CD14-positive monocyte (primary cell): ENCODE data around the gene MEF2D. TPM values are rescaled to one million over a fixed set of nuclear protein-coding genes. Genes with fewer than 3 reads are reported as not detected.

ENCODE experiments used
- DNase-seq, 3 donors: peaks; one replicate each; pipeline ENCODE4 v3.0.0-alpha.2; 2011 to 2022
- H2AFZ ChIP-seq: 2 replicates; pipeline ENCODE4 v1.6.0; 2012; ENCODE audit warnings: mild to moderate bottlenecking, low read depth, low read length, inconsistent platforms; ENCODE audit not compliant: insufficient read depth, poor library complexity, severe bottlenecking
- H3K27ac ChIP-seq, 2 donors: 1 replicate in 1 of 2; 2 replicates in 1 of 2; pipeline ENCODE4 v1.5.1; 2012 to 2013; ENCODE audit warnings: low read length in 2 of 2, control low read depth in 1 of 2, inconsistent platforms in 1 of 2, low read depth in 1 of 2, mild to moderate bottlenecking in 1 of 2
- H3K27me3 ChIP-seq, 2 donors: one replicate each; pipeline versions ENCODE4 v1.6.0 to v1.6.1; 2011 to 2013; ENCODE audit warnings: low read length in 2 of 2; ENCODE audit not compliant: control insufficient read depth in 2 of 2, insufficient read depth in 2 of 2
- H3K36me3 ChIP-seq, 2 donors: replicated peaks in 1 of 2; 1 replicate in 1 of 2; 2 replicates in 1 of 2; pipeline versions ENCODE4 v1.5.1 to v1.6.1; 2012 to 2013; ENCODE audit warnings: low read length in 2 of 2, control low read depth in 1 of 2, inconsistent platforms in 1 of 2, mild to moderate bottlenecking in 1 of 2; ENCODE audit not compliant: insufficient read depth in 2 of 2, control insufficient read depth in 1 of 2
- H3K4me1 ChIP-seq, 2 donors: 1 replicate in 1 of 2; 2 replicates in 1 of 2; pipeline versions ENCODE4 v1.5.1 to v1.6.1; 2012 to 2013; ENCODE audit warnings: low read length in 2 of 2, control low read depth in 1 of 2, inconsistent platforms in 1 of 2, mild to moderate bottlenecking in 1 of 2, moderate library complexity in 1 of 2; ENCODE audit not compliant: insufficient read depth in 2 of 2, control insufficient read depth in 1 of 2
- H3K4me2 ChIP-seq: replicated peaks from 2 replicates; pipeline ENCODE3; 2012; ENCODE audit warnings: low read length, moderate library complexity, mild to moderate bottlenecking; ENCODE audit not compliant: poor library complexity, severe bottlenecking; ENCODE audit errors: extremely low read depth
- H3K4me3 ChIP-seq, 3 experiments: fragments of 200-600 bp in 1 of 3; sonication (generic) in 1 of 3; replicated peaks in 1 of 3; 1 replicate in 2 of 3; 2 replicates in 1 of 3; pipeline ENCODE4 v1.5.1; 2011 to 2013; ENCODE audit warnings: low read length in 3 of 3, mild to moderate bottlenecking in 3 of 3, control low read depth in 2 of 3, low read depth in 2 of 3, inconsistent platforms in 1 of 3, moderate library complexity in 1 of 3
- H3K79me2 ChIP-seq: 2 replicates; pipeline ENCODE4 v1.6.0; 2012; ENCODE audit warnings: mild to moderate bottlenecking, control low read depth, inconsistent platforms, low read length, moderate library complexity; ENCODE audit not compliant: insufficient read depth
- H3K9ac ChIP-seq: 2 replicates; pipeline ENCODE4 v1.6.0; 2017; ENCODE audit warnings: low read length, mild to moderate bottlenecking; ENCODE audit not compliant: insufficient read depth, poor library complexity, severe bottlenecking
- H3K9me3 ChIP-seq, 2 donors: replicated peaks in 1 of 2; 1 replicate in 1 of 2; 2 replicates in 1 of 2; pipeline versions ENCODE4 v1.5.1 to v1.6.1; 2012 to 2013; ENCODE audit warnings: low read length in 2 of 2, control low read depth in 1 of 2; ENCODE audit not compliant: control insufficient read depth in 1 of 2, insufficient read depth in 1 of 2
- H4K20me1 ChIP-seq: 2 replicates; pipeline ENCODE4 v1.6.0; 2012; ENCODE audit warnings: mild to moderate bottlenecking, low read length, control low read depth, moderate library complexity; ENCODE audit not compliant: insufficient read depth
- H3K27ac Mint-ChIP-seq, 7 donors: one replicate each; pipeline ENCODE4 v1.8.0; 2020; ENCODE audit warnings: mild to moderate bottlenecking in 7 of 7, mixed read lengths in 7 of 7, moderate library complexity in 6 of 7, inconsistent platforms in 2 of 7
- H3K27me3 Mint-ChIP-seq, 3 donors: one replicate each; pipeline ENCODE4 v1.8.0; 2021 to 2022; ENCODE audit warnings: low read depth in 3 of 3, mild to moderate bottlenecking in 3 of 3, mixed read lengths in 3 of 3, moderate library complexity in 3 of 3, inconsistent platforms in 1 of 3
- H3K36me3 Mint-ChIP-seq, 2 donors: one replicate each; pipeline ENCODE4 v1.8.0; 2020; ENCODE audit warnings: mixed read lengths in 2 of 2, inconsistent platforms in 1 of 2, mild to moderate bottlenecking in 1 of 2
- H3K4me1 Mint-ChIP-seq: one replicate; pipeline ENCODE4 v1.8.0; 2020; ENCODE audit warnings: mild to moderate bottlenecking, mixed read lengths
- H3K4me3 Mint-ChIP-seq, 2 donors: one replicate each; pipeline ENCODE4 v1.8.0; 2020; ENCODE audit warnings: mild to moderate bottlenecking in 2 of 2, mixed read lengths in 2 of 2, moderate library complexity in 1 of 2
- H3K9me3 Mint-ChIP-seq, 7 donors: one replicate each; pipeline ENCODE4 v1.8.0; 2020 to 2022; ENCODE audit warnings: mixed read lengths in 7 of 7, mild to moderate bottlenecking in 6 of 7, moderate library complexity in 6 of 7, inconsistent platforms in 2 of 7
- CTCF ChIP-seq: fragments of 200-600 bp; IDR thresholded peaks from one replicate; pipeline ENCODE4 v1.8.0; 2022; ENCODE audit warnings: antibody characterized with exemption, mild to moderate bottlenecking
- WGBS: methylation state at CpG from one replicate; pipeline ENCODE4 v1.1.5; 2013; ENCODE audit warnings: missing lambda C conversion rate; ENCODE audit not compliant: insufficient coverage; 5-methylcytosine and 5-hydroxymethylcytosine counted together
- intact Hi-C, 2 donors: fragments of 100-400 bp; cut with micrococcal nuclease; formaldehyde crosslinking; loops; one replicate each; pipeline versions ENCODE4 v1.15.0 to v1.15.1; 2023
- polyA plus RNA-seq, 3 donors: library from polyadenylated mRNA; depleted of rRNA in 1 of 3; unstranded in 2 of 3; stranded (reverse) in 1 of 3; fragments of 300-500 nt in 2 of 3; fragments of >200 nt in 1 of 3; fragmentation: Illumina TruSeq in 2 of 3; gene quantifications; 1 replicate in 2 of 3; 2 replicates in 1 of 3; pipeline ENCODE4 v1.2.3, GENCODE V29; 2012 to 2021

The MEF2D gene
- polyA plus RNA-seq, 3 donors: 4.5 to 66.4 (median 8.0) TPM

- Histone ChIP-seq H3K36me3 (no peaks in the 10 kb centered on the region), H3K4me1 (peaks cover 15 to 16% of the 10 kb centered on the region in 2 donors), H4K20me1 (no peaks in the 10 kb centered on the region), H3K9me3 (peaks cover 3 to 64% of the 10 kb centered on the region in 2 donors), H3K4me2 (no peak overlapping the region), H3K27me3 (peaks cover 95 to 98% of the 10 kb centered on the region in 2 donors), H3K9ac (no peak overlapping the region), H3K79me2 (no peaks in the 10 kb centered on the region), H3K27ac (no peak overlapping the region), H3K4me3 (no peak overlapping the region), H2AFZ (no peak overlapping the region)
- no peak for DNase-seq
- WGBS: 60% methylated on average over 1 of the region's 1 CpG
- Mint-ChIP-seq H3K4me3 (peak overlapping the region in 1 of 2 donors; percentile 68), H3K27me3 (peaks cover 97 to 100% (median 98%) of the 10 kb centered on the region in 3 donors), H3K9me3 (peaks cover 0 to 21% (median 14%) of the 10 kb centered on the region in 7 donors), H3K36me3 (peaks cover 5 to 18% of the 10 kb centered on the region in 2 donors), H3K4me1 (peaks cover 20% of the 10 kb centered on the region), H3K27ac (no peak overlapping the region)
- TF ChIP-seq CTCF: no peak
- intact Hi-C loops: no loop called here
Observed at GRCh38 chr1:156433602-156434001, 67.0 kb downstream of the MEF2D start.

GRCh38 chr1:156433032-156433431 lies 67.5 kb downstream of the MEF2D start:
- peak overlapping the region in 1 of 2 donors; percentile 43 for H3K4me3 Mint-ChIP-seq
- Histone ChIP-seq H3K27ac (no peak overlapping the region), H4K20me1 (no peaks in the 10 kb centered on the region), H3K36me3 (no peaks in the 10 kb centered on the region), H3K4me3 (no peak overlapping the region), H3K4me1 (peaks cover 15 to 16% of the 10 kb centered on the region in 2 donors), H3K79me2 (no peaks in the 10 kb centered on the region), H2AFZ (no peak overlapping the region), H3K27me3 (peaks cover 92 to 98% of the 10 kb centered on the region in 2 donors), H3K9ac (no peak overlapping the region), H3K9me3 (peaks cover 3 to 64% of the 10 kb centered on the region in 2 donors), H3K4me2 (no peak overlapping the region)
- H3K27ac Mint-ChIP-seq: no peak overlapping the region
- H3K27me3 Mint-ChIP-seq: peaks cover 97 to 100% (median 98%) of the 10 kb centered on the region in 3 donors
- TF ChIP-seq CTCF: no peak
- 60% methylated on average over 1 of the region's 4 CpGs for WGBS
- H3K36me3 Mint-ChIP-seq: peaks cover 5 to 18% of the 10 kb centered on the region in 2 donors
- peaks cover 17% of the 10 kb centered on the region for H3K4me1 Mint-ChIP-seq
- intact Hi-C loops: no loop called here
- DNase-seq: no peak
- H3K9me3 Mint-ChIP-seq: peaks cover 0 to 21% (median 14%) of the 10 kb centered on the region in 7 donors
